SU-DHL-6 (cell line): ENCODE measurements around the gene GRIK4.

Experiments
- H2AFZ ChIP-seq: fragments of 200-600 bp; sonication (generic); 2 replicates; pipeline ENCODE4 v1.6.1; 2014; ENCODE audit warnings: low read depth, mild to moderate bottlenecking, moderate library complexity, mixed read lengths, antibody characterized with exemption, low read length; ENCODE audit not compliant: severe bottlenecking
- H3F3A ChIP-seq: fragments of 200-600 bp; shearing (Covaris generic); 2 replicates; pipeline ENCODE4 v1.6.0; 2016; ENCODE audit warnings: antibody characterized with exemption, mild to moderate bottlenecking; ENCODE audit not compliant: insufficient read depth
- H3K27ac ChIP-seq: fragments of 200-600 bp; sonication (generic); 2 replicates; pipeline ENCODE4 v1.5.1; 2016; ENCODE audit warnings: low read depth, mild to moderate bottlenecking, low read length, moderate library complexity, mixed read lengths
- H3K27me3 ChIP-seq: fragments of 200-600 bp; sonication (generic), shearing (Covaris generic); 2 replicates; pipeline ENCODE4 v1.6.0; 2014; ENCODE audit warnings: mild to moderate bottlenecking, low read length
- H3K36me3 ChIP-seq: fragments of 200-600 bp; sonication (generic); 2 replicates; pipeline ENCODE4 v1.6.1; 2014; ENCODE audit warnings: mild to moderate bottlenecking, low read length, mixed read lengths
- H3K4me2 ChIP-seq: fragments of 300-600, 200-600 bp; shearing (Covaris generic), sonication (generic); 2 replicates; pipeline ENCODE4 v1.6.0; 2014; ENCODE audit warnings: low read length, low read depth, mild to moderate bottlenecking; ENCODE audit not compliant: poor library complexity, severe bottlenecking
- H3K4me3 ChIP-seq: fragments of 200-600 bp; sonication (generic); 2 replicates; pipeline ENCODE4 v1.5.1; 2014; ENCODE audit warnings: antibody characterized with exemption, low read length, mild to moderate bottlenecking, mixed read lengths; ENCODE audit not compliant: insufficient read depth, poor library complexity, severe bottlenecking
- H3K79me2 ChIP-seq: fragments of 200-600 bp; sonication (generic); 2 replicates; pipeline ENCODE4 v1.6.1; 2014; ENCODE audit warnings: mild to moderate bottlenecking, low read length, moderate library complexity; ENCODE audit not compliant: insufficient read depth
- H3K9ac ChIP-seq: fragments of 200-600 bp; sonication (generic); 2 replicates; pipeline ENCODE4 v1.7.0; 2014; ENCODE audit warnings: mild to moderate bottlenecking, low read length
- H3K9me2 ChIP-seq: fragments of 200-600 bp; sonication (generic); replicated peaks from 2 replicates; pipeline ENCODE4 v1.6.1; 2014; ENCODE audit warnings: low read length; ENCODE audit not compliant: insufficient read depth
- H3K9me3 ChIP-seq: fragments of 200-600 bp; sonication (generic); 2 replicates; pipeline ENCODE4 v1.6.1; 2014; ENCODE audit warnings: low read length, mixed read lengths; ENCODE audit not compliant: insufficient read depth
- H4K20me1 ChIP-seq: fragments of 200-600 bp; sonication (generic); 2 replicates; pipeline ENCODE4 v1.6.1; 2014; ENCODE audit warnings: low read depth, mild to moderate bottlenecking, antibody characterized with exemption, low read length, moderate library complexity, mixed read lengths
- CTCF ChIP-seq: fragments of 200-600 bp; sonication (generic); IDR thresholded peaks from one replicate; pipeline ENCODE4 v1.5.1; 2017; ENCODE audit warnings: antibody characterized with exemption, mild to moderate bottlenecking, low read length, moderate library complexity; ENCODE audit not compliant: insufficient read depth, poor library complexity, severe bottlenecking
- EZH2phosphoT487 ChIP-seq: fragments of 200-600 bp; sonication (generic), shearing (Covaris generic); conservative IDR thresholded peaks from 2 replicates; pipeline ENCODE4 v1.6.1; 2018; ENCODE audit warnings: mild to moderate bottlenecking, antibody characterized with exemption, low read length, moderate library complexity, mixed read lengths

Gene GRIK4

DNA sequence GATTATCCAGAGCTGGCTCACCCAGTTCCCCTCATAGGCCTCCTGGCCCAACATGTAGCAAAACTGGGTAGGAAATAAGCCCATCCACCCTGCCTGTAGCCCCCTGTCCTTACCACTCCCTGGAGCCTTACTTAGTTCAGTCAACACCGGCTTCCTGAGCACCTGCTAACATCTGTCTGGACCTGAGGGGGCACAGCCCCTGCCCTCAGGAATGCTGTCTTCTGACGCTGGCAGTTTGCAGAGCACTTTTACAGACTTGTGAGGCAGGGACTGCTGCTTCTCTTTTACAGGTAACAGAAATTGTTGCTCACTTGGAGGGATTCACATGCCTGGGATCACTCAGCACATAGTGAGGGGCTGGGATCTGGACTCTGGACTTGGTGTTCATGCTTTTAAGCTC, 360.4 kb downstream of the GRIK4 start:
- no peak for TF ChIP-seq CTCF
- TF ChIP-seq EZH2phosphoT487 = no peak
- Histone ChIP-seq H3K79me2 (no peaks in the 10 kb centered on the region), H3K4me3 (no peak overlapping the region), H3K4me2 (no peak overlapping the region), H3K27me3 (no peaks in the 10 kb centered on the region), H3K9me2 (no peaks in the 10 kb centered on the region), H3K9me3 (no peaks in the 10 kb centered on the region), H3K27ac (no peak overlapping the region), H2AFZ (no peak overlapping the region), H4K20me1 (no peaks in the 10 kb centered on the region), H3K36me3 (no peaks in the 10 kb centered on the region), H3F3A (no peaks in the 10 kb centered on the region), H3K9ac (no peak overlapping the region)

GRCh38 chr11:120873966-120874735, 362.6 kb downstream of the GRIK4 start:
- no peak overlapping the region for H3K27ac ChIP-seq
- H3K9ac ChIP-seq = no peak overlapping the region
- H3K9me2 ChIP-seq = no peaks in the 10 kb centered on the region
- no peaks in the 10 kb centered on the region for H3K36me3 ChIP-seq
- H3F3A ChIP-seq = no peaks in the 10 kb centered on the region
- H4K20me1 ChIP-seq = no peaks in the 10 kb centered on the region
- H3K4me2 ChIP-seq = no peak overlapping the region
- no peaks in the 10 kb centered on the region for H3K27me3 ChIP-seq
- no peaks in the 10 kb centered on the region for H3K79me2 ChIP-seq
- no peaks in the 10 kb centered on the region for H3K9me3 ChIP-seq
- H3K4me3 ChIP-seq = no peak overlapping the region
- TF ChIP-seq EZH2phosphoT487 = no peak
- no peak for TF ChIP-seq CTCF
- H2AFZ ChIP-seq = no peak overlapping the region

DNA sequence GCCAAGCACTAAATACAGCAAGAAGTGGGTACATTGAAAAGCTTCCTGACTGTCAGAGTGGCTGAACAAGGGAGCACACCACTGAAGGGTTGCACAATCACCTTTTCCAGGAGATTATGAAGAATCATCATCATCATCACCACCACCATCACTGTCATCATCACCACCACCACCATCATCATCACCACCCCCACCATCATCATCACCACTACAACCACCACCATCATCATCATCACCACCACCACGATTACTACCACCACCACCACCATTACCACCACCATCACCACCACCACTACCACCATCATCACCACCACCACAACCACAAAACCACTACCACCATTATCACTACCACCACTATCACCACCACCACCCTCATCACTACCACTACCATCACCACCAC, 364.4 kb downstream of the GRIK4 start:
- H3K4me3 ChIP-seq = no peak overlapping the region
- H3F3A ChIP-seq = no peaks in the 10 kb centered on the region
- no peak overlapping the region for H3K27ac ChIP-seq
- no peaks in the 10 kb centered on the region for H3K36me3 ChIP-seq
- no peaks in the 10 kb centered on the region for H3K27me3 ChIP-seq
- no peaks in the 10 kb centered on the region for H3K9me2 ChIP-seq
- TF ChIP-seq CTCF (no peak), EZH2phosphoT487 (no peak)
- no peak overlapping the region for H3K4me2 ChIP-seq
- H2AFZ ChIP-seq = no peak overlapping the region
- H4K20me1 ChIP-seq = no peaks in the 10 kb centered on the region
- no peak overlapping the region for H3K9ac ChIP-seq
- H3K79me2 ChIP-seq = no peaks in the 10 kb centered on the region
- H3K9me3 ChIP-seq = no peaks in the 10 kb centered on the region
